Measurements from ENCODE around the gene BCL2A1. TPM values are rescaled to one million over a fixed set of nuclear protein-coding genes. Genes with fewer than 3 reads are reported as not detected.
"Not testable (repeated sequence)": the region's sequence is repeated elsewhere in the genome, so short reads cannot be mapped to it uniquely, and the experiment has no call there.

The BCL2A1 gene
- total and polyA plus RNA-seq, 10 donors, result 34.4 to 180 (median 54.2) TPM

GRCh38 chr15:79919090-79919748 is 51.8 kb downstream of the BCL2A1 start:
- Histone ChIP-seq H3K9me3 (peaks cover 39 to 84% (median 81%) of the 10 kb centered on the region in 8 donors), H3K27me3 (replicated peaks in 1 of 7) (no peaks in the 10 kb centered on the region), H3K36me3 (peaks cover 0 to 48% (median 37%) of the 10 kb centered on the region in 6 donors), H3K4me3 (peak overlapping the region in 1 of 8 donors; percentile 7), H3K4me1 (peaks cover under 1 to 21% (median 11%) of the 10 kb centered on the region in 6 donors), H3K27ac (no peak overlapping the region)
- peak; percentile 13 to 73 (median 45) for TF ChIP-seq POLR2AphosphoS5 (IDR thresholded peaks at IDR 0.05)
- TF ChIP-seq, protein P1, sequence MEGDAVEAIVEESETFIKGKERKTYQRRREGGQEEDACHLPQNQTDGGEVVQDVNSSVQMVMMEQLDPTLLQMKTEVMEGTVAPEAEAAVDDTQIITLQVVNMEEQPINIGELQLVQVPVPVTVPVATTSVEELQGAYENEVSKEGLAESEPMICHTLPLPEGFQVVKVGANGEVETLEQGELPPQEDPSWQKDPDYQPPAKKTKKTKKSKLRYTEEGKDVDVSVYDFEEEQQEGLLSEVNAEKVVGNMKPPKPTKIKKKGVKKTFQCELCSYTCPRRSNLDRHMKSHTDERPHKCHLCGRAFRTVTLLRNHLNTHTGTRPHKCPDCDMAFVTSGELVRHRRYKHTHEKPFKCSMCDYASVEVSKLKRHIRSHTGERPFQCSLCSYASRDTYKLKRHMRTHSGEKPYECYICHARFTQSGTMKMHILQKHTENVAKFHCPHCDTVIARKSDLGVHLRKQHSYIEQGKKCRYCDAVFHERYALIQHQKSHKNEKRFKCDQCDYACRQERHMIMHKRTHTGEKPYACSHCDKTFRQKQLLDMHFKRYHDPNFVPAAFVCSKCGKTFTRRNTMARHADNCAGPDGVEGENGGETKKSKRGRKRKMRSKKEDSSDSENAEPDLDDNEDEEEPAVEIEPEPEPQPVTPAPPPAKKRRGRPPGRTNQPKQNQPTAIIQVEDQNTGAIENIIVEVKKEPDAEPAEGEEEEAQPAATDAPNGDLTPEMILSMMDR (IDR thresholded peaks at IDR 0.05 in 8 of 11, conservative IDR thresholded peaks at IDR 0.05 in 3 of 11), result no peak
- TF ChIP-seq POLR2A (IDR thresholded peaks at IDR 0.05), result no peak
- DNase-seq, result peak; percentile 77
- 94 to 97% (median 95%) methylated on average over 27 of the region's 27 CpGs for WGBS, 5 donors
- intact Hi-C loops (cut with DNase I; ENCODE audit: low total_unique reads), result no loop called here

DNA sequence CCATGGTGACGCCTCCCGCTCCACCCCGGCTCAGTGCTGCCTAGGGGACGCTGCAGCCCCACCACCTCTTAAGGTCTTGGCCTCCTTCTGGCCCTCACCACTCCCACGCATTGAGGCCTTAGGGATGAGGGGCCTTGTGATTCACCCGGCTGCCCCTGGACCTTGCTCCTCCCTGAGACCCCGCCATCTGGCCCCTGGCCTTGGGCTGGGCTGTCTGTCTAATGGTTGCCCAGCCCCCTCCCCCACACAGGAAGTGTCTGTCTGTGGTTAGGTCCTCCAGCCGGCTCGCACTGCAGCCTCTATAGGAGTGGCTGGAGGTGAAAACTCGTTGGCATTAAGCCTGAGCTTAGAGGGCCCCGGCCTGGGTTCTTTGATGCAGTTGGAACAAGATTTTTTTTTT is 52.7 kb downstream of the BCL2A1 start:
- DNase-seq, result peak; percentile 66
- H3K36me3 ChIP-seq, result peaks cover 0 to 52% (median 37%) of the 10 kb centered on the region in 6 donors
- no peak overlapping the region for H3K4me3 ChIP-seq
- intact Hi-C loops (cut with DNase I; ENCODE audit: low total_unique reads), result no loop called here
- TF ChIP-seq POLR2AphosphoS5 (IDR thresholded peaks at IDR 0.05), result peak in 2 of 3 donors; percentile 4 to 66
- TF ChIP-seq, protein P1 (IDR thresholded peaks at IDR 0.05 in 8 of 11, conservative IDR thresholded peaks at IDR 0.05 in 3 of 11), result no peak
- H3K27ac ChIP-seq, result no peak overlapping the region
- H3K9me3 ChIP-seq, result peaks cover 39 to 93% (median 91%) of the 10 kb centered on the region in 8 donors
- H3K4me1 ChIP-seq, result peaks cover 0 to 17% (median 9%) of the 10 kb centered on the region in 6 donors
- H3K27me3 ChIP-seq (replicated peaks in 1 of 7), result no peaks in the 10 kb centered on the region
- WGBS, 5 donors, result 86 to 94% (median 89%) methylated on average over 11 of the region's 11 CpGs

- DNase-seq, result no peak
- Histone ChIP-seq H3K9me3 (peaks cover 39 to 100% (median 99%) of the 10 kb centered on the region in 8 donors), H3K36me3 (peaks cover 0 to 64% (median 34%) of the 10 kb centered on the region in 6 donors), H3K4me1 (peaks cover 0 to 4% (median 0%) of the 10 kb centered on the region in 6 donors), H3K4me3 (no peak overlapping the region), H3K27ac (peak overlapping the region in 2 of 8 donors; percentile 25 to 39), H3K27me3 (replicated peaks in 1 of 7) (no peaks in the 10 kb centered on the region)
- WGBS, 5 donors, result 56 to 78% (median 66%) methylated on average over 3 of the region's 3 CpGs
- intact Hi-C loops (cut with DNase I; ENCODE audit: low total_unique reads), result no loop called here
- TF ChIP-seq POLR2AphosphoS5 (IDR thresholded peaks at IDR 0.05), result no peak
- TF ChIP-seq, protein P1 (IDR thresholded peaks at IDR 0.05 in 8 of 11, conservative IDR thresholded peaks at IDR 0.05 in 3 of 11), result no peak
- TF ChIP-seq POLR2A (IDR thresholded peaks at IDR 0.05), result no peak
Observed at GRCh38 chr15:79916502-79917132, 54.4 kb downstream of the BCL2A1 start.

DNA sequence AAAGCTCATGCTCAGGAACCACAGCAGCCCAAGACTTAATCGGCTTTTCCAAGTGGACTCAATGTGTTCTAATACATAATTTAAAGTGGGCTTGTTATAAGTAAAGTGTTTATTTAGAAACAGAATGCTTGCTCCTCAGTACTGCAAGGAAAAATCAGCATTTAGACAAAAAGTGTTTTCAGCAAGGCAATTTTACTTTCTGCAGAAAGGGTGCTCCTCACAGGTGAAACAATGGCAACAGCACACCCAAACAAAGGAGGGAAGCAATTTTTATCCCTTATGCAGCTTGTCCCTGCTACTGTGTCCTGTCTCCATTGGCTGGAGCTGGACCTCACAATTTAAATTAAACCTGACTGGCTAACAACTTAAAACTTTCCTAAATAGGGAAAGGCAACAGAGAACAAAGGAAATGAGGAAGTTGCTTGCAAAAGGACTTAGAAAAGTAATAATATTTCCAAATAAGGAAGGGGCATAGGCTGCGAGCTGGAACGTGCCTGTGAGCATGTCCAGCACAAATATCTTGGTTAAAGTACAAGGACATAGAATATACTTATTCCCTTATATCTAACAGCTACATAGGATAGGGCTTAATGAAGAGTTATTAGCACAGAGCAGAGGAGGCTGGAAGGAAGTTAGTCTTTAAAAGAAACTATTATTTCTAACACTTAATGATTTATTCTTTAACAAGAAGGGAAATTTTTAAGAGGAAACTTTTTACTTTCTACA is 55.1 kb downstream of the BCL2A1 start:
- DNase-seq; H3K27me3 ChIP-seq (replicated peaks in 1 of 7); intact Hi-C loops (cut with DNase I; ENCODE audit: low total_unique reads); H3K4me3 ChIP-seq; H3K4me1 ChIP-seq: not testable (repeated sequence)
- Histone ChIP-seq H3K36me3 (peaks cover 0 to 57% (median 27%) of the 10 kb centered on the region in 6 donors), H3K9me3 (peaks cover 39 to 97% (median 94%) of the 10 kb centered on the region in 8 donors), H3K27ac (peak overlapping the region in 3 of 8 donors; percentile 8 to 39 (median 25))
- 59 to 91% (median 81%) methylated on average over 3 of the region's 3 CpGs for WGBS, 5 donors
